Measurements from ENCODE around the gene APBB2.
"Not testable (repeated sequence)": the region's sequence is repeated elsewhere in the genome, so short reads cannot be mapped to it uniquely, and the experiment has no call there.

APBB2 gene

DNA sequence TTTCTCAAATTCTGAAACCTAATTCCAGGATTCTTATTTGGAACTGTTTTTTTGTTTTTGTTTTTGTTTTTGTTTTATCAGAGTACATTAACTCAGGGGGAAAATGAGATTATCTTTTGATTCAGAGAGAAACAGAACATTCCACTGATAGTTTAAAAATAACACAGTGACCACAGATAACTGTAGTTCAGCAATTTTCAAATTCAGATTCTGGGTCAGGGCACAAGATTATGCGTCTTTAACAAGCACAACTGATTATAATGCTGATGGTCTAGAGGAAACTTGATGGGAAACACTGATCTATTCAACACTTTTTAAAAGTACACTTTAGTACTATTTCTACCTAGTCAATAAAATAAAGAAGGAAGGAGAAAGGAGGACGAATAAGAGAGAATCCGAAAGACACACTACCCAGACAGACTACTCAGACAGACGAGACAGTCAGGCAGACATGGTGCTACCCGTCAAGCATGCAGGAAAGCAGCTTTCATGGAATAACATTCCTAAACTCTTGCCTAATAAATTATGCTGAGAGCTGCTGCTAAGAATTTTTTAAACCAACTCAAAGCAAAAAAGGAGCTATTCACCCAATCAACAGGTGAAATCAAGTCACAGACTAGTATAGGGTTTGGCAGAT is 59.0 kb downstream of the APBB2 start:
- DNase-seq: no peak

- no peak for DNase-seq
These were observed 59.5 kb downstream of the APBB2 start for GRCh38 chr4:41154814-41155177.

GRCh38 chr4:41154010-41154813 is 60.1 kb downstream of the APBB2 start:
- no peak for DNase-seq

DNA sequence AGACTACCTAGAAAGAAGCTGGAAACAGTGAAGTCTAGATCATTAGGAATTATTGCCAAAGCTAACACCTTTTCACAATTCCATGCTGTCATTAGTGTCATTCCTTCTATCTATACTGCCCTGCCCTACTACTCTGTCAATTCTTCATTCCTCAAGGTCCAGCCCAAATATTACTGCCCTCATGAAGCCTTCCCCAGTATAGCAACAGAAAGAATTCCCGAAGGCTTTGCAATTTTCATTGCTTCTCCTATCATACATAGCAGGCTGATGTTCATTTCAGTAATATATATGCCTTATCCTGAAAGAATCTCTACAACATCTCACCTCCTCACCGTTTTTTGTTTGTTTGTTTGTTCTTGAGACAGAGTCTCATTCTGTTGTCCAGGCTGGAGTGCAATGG is 63.9 kb downstream of the APBB2 start:
- DNase-seq: no peak

DNA sequence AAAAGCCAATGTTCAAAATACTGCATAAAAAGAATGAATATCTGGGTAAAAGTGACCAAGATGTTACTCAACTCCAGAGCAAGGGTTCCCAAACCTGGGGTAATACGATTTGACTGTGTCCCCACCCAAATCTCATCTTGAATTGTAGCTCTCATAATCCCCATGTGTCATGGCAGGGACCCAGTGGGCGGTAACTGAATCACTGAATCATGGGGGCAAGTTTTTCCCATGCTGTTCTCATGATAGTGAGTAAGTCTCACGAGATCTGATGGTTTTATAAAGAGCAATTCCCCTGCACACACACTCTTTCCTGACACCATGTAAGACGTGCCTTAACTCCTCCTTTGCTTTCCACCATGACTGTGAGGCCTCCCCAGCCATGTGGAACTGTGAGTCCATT is 64.8 kb downstream of the APBB2 start:
- peak in 3 of 4 experiments; percentile 4 to 20 (median 7) for DNase-seq

GRCh38 chr4:41148931-41149330 is 65.4 kb downstream of the APBB2 start:
- DNase-seq: no peak

GRCh38 chr4:41148292-41148691 is 66.0 kb downstream of the APBB2 start:
- no peak for DNase-seq

GRCh38 chr4:41147570-41147969 is 66.8 kb downstream of the APBB2 start:
- DNase-seq: not testable (repeated sequence)

- peak in 3 of 4 experiments; percentile 9 to 42 (median 14) for DNase-seq
These were observed 67.4 kb downstream of the APBB2 start for GRCh38 chr4:41146716-41147506.

DNA sequence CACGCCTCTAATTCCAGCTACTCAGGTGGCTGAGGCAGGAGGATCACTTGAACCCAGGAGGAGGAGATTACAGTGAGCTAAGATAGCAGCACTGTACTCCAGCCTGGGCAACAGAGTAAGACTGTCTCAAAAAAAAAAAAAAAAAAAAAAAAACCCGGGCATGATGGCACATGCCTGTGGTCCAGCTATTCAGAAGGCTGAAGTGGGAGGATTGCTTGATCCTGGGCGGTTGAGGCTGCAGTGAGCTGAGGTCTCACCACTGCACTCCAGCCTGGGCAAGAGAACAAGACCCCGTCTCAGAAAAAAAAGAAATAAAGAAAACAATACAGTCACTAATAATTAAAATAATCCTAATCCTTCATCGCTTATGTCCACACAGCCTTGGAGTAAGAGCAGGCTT is 68.1 kb downstream of the APBB2 start:
- no peak for DNase-seq

- no peak for DNase-seq
These were observed 68.7 kb downstream of the APBB2 start for GRCh38 chr4:41145571-41146078.

GRCh38 chr4:41144812-41145211 is 69.5 kb downstream of the APBB2 start:
- DNase-seq: no peak

GRCh38 chr4:41144040-41144379 is 70.3 kb downstream of the APBB2 start:
- no peak for DNase-seq

- no peak for DNase-seq
These were observed 70.9 kb downstream of the APBB2 start for GRCh38 chr4:41143311-41144039.

GRCh38 chr4:41142376-41143310 is 71.7 kb downstream of the APBB2 start:
- no peak for DNase-seq

DNA sequence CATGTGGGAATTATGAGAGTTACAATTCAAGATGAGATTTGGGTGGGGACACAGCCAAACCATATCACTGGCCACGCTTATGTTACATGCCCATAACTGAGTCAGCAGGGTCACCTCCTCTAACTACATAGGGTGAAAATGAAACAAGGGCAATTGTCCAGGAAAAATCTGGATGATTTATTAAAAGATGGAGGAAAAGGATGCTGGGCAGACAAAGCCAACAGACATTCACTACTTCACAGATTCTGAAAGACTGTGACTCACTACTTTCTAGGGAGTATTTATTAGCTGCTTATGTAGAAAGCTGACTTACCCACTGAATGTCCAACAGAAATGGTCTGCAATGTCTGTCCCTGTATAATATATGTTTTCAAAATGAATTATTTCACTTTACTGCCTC is 72.4 kb downstream of the APBB2 start:
- DNase-seq: no peak

DNA sequence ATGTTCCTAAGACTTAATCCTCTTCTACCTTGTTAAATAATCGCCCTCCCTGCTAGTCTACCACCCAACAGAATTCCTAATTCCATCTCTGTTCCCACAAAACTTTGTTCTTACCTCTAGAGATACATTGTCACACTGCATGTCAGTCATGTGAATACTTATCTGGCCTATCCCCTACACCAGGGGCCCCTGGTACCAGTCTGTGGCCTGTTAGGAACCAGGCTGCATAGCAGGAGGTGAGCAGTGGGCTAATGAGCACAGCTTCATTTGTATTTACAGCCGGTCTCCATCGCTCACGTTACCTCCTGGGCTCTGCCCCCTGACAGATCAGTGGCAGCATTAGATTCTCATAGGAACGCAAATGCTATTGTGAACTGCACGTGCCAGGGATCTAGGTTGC is 73.9 kb downstream of the APBB2 start:
- DNase-seq: no peak

DNA sequence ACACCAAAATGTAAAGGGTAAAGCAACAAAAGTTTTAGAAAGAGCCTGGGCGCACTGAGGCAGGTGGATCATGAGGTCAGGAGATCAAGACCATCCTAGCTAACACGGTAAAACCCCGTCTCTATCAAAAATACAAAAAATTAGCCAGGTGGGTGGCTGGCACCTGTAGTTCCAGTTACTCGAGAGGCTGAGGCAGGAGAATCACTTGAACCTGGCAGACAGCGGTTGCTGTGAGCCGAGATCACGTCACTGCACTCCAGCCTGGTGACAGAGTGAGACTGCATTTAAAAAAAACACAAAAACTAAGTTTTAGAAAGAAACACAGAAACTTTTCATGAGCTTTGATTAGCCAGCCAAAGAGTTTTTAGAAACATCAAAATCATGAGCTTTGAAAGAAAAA is 76.5 kb downstream of the APBB2 start:
- no peak for DNase-seq

DNA sequence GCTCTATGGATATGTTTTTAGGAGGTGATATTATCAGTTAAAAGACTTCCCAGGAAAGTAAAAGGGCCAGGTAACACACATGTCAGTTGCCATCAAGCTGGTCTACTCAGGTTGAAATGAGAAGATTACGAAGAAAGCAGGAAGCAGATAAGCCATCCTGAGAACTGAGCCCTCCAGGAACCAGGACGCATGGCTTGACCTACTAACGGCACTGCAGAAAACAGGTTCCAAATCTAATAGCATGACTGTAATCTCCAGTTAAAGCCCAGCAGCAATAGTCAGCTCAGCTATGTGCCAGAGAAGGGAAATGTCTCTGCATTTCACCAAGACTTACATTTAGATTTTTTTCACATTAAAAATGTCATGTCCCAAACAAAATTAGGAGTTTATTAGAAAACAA is 77.9 kb downstream of the APBB2 start:
- no peak for DNase-seq

GRCh38 chr4:41135801-41136200 is 78.5 kb downstream of the APBB2 start:
- no peak for DNase-seq

DNA sequence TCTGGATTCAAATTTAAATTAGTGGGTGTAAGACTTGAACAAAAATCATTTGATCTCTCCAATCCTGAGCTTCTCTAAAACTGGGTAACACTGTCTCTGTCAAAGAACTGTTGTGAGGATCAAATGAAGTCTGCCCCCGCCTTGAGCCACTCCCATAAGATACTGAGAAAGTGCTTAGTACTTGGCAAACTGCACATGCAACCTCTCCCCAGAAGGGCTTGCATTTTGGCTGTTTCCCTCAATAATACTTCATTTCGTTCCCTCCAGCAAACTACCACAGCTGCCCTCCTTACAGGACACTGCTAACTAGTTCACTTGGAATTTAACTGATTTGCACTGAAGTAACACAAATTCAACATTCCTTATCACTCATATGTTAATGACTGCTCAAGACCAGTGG is 79.8 kb downstream of the APBB2 start:
- no peak for DNase-seq
